GM19193 (cell line): ENCODE data around the gene PDGFRB.

Experiments used
- POLR2A ChIP-seq: IDR thresholded peaks from 4 replicates; pipeline ENCODE4 v1.6.1; 2011; ENCODE audit not compliant: insufficient read depth, insufficient read length; ENCODE audit errors: extremely low read depth

PDGFRB gene

DNA sequence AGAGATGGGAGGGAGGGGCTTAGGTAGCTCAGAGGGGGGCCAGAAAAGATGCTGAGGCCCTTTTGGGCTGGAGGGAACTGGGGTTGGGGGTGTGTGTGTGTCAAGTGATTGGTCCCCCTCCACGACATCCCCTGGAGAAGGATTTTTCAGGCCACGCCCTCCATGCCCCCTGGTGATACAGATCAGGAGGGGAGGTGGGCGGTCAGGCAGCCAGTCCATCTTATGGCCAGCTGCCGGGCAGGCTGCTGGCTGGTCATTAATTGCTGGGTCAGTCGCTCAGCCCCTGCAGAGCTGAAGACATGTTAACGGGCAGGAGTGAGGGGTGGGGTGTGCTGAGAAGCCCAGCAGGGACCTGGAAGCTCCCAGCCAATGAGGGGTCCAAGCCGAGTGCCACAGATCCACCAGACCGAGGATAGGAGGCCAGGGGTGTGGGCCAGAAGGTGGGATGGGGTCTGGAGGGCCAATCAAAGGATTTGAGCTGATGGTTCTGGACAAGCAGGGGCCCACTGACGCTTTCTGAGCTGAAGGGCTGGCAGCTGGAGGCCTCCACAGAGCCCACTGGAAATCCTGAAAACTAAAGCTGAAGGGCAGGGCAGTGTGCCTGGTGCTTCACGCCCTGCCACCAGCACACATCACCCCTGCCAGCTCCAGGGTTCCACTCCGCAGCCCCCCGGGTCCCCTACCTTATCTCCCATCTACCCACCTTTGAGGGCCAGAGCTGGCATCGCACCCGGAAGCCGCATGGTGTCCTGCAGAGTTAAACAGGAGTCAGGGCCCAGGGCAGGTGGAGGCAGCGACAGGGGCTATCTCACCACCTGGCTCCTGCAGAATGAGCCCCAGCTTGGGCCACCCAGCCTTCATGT, 19.1 kb downstream of the PDGFRB start:
- TF ChIP-seq POLR2A, result no peak

DNA sequence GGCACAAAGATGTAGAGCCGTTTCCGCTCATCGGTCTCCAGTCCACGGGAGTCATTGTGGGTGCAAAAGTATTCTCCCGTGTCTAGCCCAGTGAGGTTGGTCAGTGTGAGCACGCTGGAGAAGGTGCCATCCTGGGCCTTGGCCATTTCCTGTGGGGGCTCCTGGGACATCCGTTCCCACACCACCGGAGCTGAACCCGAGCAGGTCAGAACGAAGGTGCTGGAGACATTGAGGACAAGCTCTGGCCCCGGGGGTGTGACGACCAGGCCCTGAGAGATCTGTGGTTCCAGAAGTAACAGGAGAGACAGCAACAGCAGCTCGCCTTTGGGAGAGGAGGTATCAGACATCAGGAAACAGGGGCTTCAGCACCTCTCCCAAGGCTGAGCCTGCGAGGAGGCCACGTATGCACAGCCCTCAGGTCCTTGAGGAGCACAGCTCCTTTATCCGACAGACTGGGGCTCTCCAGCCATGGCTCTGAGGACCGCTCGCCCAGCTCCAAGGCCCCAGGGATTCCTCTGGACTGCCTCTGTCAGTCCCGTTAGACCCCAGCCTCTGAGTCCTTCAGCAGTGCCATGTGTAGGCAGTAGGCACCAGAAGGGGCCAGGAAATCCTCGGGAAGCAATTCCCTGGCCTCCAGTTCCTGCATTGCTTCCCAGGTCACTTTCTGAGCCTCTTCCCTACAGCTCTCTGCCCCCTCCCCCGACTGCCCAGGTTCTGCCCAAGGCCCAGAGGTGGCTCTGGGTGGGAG, 19.9 kb downstream of the PDGFRB start:
- TF ChIP-seq POLR2A, result no peak

DNA sequence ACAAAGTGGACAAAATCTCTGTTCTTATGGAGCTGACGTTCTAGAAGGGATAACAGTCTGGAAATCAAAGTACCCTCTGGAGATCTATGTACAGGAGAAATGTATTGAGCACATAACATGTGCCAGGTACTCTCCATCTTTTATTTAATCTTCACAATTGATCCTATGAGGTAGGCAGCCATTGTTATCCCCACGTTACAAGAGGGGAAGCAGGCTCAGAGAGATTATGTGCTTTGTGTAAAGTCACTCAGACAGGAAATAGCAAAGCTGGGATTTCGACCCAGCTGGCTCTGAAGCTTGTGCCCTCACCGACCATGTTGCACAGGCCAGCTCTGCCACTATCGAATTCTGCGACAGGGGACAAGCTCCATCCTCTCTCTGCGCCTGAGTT, 21.5 kb downstream of the PDGFRB start:
- TF ChIP-seq POLR2A, result no peak

DNA sequence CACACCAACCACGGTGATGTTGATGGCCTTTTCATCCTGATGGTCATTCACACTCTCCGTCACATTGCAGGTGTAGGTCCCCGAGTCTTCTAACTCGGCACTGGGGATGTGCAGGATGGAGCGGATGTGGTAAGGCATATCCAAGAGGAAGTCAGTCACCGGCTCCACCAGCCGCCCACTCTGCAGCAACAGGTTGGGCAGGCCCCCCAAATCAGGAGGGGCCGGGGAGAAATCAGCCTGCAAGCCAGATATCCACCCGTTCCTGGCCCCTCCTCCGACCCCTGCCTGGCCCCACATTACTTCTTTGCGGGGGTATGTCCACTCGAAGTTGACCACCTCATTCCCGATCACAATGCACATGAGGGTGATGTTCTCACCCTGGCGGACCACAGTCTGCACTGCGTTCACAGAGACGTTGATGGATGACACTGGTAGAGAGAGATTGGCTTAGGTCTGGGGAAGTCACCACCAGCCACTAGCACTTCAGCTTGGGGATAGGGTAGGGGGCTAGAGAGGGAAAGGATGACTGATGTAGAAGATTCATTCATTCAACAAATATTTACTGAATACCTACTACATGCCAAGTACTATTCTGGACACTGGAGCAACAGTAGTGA, 22.0 kb downstream of the PDGFRB start:
- TF ChIP-seq POLR2A, result no peak

DNA sequence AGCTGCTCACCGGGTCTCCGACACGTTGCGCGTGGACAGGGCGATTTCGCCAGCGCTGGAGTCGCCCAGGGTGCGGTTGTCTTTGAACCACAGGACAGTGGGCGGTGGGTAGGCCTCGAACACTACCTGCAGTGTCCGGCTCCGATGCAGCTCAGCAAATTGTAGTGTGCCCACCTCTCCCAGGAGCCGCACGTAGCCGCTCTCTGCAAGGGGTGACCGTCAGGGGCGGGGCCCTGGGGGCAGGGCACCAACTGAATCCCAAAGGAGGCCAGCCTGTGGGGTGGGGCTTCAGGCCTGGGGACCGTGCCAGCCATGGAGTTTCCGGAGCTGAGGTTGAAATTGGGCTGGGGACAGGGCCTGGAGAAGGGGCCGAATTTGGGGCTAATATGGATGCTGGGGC, 22.9 kb downstream of the PDGFRB start:
- no peak for TF ChIP-seq POLR2A

DNA sequence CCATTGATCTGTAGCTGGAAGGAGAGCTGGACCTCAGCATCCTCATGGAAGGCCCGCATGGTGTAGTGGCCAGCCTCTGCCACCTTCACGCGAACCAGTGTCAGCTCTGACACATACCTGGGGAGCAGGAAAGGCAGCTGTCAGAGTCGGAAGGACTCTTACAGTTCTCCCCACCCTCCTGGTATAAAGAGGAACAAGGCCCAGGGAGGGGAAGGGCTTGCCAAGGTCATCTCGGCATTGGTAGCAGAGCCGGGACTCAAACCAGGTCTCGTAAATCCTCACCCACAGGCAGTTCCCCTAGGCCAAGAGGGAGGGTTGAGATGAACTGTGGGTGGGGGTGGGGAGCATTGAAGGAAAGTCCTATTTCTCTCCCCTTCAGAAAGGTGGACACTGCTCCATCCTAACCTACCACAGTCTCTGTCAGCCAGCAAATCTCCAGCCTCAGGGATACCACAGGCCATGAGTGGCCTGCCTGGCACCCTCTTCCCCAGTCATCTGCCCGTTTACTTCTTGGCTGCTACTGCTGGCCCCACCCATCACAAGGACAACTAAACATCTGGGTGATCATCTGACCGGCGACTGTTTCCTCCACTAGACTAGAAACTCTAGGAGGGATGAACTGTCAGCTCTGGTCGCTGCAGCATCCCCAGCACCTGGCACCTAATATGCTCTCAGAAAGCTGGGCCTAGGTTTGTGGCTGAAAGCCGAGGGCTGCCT, 23.5 kb downstream of the PDGFRB start:
- no peak for TF ChIP-seq POLR2A

DNA sequence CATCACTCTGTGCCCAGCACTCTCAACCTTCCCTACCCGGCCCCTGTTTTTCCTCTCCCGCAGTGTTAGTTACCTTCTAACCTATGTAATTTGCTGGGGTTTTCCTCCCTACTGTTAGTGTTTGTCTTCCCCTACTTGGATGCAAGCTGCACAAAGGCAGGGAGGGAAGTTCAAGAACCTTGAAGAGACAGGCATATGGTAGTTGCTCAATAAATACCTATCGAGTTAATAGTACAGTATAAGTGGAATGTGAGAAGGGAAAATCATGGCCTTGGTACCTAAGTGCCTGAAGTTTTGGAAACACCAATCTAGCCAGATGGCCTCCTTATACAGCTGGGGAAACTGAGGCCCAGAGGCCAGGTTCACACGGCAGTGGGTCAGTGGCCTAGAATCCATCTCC, 24.2 kb downstream of the PDGFRB start:
- no peak for TF ChIP-seq POLR2A

DNA sequence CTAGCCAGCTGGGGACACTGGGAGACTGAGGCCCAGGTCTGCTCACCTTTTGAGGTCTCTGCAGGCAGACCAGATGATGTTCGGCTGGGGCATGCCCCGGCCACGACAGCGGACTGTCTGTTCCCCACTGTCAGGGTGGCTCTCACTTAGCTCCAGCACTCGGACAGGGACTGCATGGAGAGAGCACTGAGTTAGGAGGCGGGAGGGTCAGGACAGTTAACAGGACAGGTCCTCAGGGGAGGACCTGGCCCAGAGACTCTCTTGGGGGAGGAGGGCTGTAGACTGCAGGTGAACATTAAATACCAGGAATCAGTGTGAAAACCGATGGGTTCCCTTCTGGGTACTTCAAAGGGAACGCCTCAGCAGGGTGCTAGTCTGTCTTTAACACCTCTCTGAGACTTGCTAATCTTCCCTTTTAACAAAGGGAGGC, 25.1 kb downstream of the PDGFRB start:
- no peak for TF ChIP-seq POLR2A

DNA sequence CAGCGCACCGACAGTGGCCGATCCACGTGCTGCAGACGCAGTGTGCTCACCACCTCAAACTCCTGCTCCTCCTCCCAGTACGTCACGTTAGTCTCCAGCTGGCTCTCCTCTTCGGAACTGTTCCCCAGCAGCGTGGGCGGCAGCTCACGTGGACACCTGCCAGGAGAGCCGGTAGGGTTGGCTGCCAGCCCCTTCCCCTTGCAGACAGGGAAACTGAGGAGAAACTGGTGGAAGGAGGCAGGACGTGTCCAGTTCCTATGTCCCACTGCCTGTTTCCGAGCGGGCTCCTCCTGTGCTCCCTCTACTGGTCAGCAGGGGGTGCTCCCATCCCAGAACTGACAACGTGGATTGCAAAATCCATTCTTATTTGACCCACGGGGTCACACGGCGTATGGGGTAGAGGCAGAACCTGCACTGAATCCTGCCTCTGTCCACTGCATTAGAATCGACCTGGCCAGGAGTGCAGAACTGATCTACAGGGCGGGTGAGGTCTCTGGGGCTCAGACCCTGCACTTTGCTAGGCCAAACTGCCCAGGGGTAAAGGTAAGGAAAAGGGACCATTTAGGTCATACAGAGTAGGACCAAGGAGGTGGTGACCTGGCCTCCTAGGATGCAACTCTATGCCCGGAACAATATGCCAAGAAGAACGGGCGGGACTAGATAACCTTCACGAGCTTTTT, 25.7 kb downstream of the PDGFRB start:
- no peak for TF ChIP-seq POLR2A

DNA sequence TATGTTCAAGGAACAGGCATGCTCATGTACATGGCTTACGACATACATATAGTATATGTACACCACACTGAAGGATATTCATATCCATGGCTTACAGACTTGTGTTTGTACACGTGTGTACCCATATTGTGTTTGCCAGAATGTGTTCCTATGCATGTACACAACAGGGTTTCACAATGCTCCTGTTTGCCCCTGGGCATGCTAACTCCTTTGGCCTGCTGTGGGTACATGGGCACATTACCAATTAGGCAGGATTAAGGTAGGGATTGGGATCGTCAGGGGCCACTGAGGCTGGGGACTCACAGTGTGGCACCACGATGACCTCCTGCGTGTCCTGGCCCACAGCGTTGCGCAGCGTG, 26.2 kb downstream of the PDGFRB start:
- TF ChIP-seq POLR2A, result no peak

DNA sequence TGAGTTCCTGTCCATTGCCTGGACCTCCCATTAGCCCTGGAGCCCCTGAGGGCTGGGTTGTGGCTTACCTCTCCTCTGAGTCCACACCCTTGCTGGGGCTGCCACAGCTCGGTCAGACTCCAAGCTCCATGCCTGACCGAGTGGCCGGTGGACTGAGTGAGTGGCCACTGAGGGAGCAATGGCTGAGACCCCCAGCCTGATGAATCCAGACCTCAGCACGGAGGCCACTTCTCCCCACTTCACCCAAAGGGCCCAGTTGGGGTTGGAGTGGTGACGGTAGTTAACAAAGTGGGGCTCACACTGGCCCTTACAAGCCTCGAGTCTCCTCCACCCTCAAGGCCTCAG, 28.8 kb downstream of the PDGFRB start:
- TF ChIP-seq POLR2A, result no peak

DNA sequence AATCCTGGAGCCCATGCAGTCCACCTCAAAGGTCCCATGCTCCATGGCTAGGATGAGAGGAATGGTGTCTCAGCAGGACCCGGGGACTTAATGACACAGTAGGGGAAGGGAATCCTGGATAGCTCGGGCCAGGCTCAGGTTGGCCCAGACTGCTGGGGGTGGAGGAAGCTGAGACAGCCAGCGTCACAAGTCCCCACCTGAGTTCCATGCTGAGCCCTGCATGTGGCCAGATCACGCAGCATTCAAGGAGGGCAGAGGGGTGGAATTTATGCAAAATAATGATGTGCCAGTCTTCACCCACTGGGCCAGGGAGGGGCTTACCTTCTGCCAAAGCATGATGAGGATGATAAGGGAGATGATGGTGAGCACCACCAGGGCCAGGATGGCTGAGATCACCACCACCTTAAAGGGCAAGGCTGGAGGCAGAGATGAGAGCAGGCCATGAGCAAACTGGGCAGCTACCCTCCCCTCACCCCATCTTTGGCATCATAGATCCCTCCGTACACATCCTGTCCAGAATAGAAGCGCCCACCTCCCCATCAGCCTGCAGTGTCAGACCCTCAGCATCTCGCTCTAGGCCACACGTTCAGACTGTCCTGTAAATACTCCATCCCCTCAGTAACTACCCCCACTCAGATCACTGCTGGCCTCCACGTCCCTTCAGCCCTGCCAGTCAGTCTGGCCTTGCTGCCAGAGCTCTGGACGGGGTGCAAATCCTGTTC, 29.3 kb downstream of the PDGFRB start:
- TF ChIP-seq POLR2A, result no peak

DNA sequence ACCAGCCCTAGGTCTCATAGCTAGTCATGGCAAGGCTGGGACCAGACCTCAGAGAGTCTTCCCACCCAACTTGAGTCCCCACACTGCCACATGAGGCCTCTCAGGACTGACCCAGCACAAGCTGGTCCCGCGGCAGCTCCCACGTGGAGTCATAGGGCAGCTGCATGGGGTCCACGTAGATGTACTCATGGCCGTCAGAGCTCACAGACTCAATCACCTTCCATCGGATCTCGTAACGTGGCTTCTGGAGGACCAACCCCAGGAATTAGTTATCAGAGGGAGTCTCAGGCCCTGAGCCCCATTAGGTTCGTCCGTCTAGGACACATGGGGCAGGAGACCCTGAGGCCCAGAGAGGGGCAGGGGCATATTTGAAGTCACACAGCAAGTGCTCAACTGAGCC, 30.3 kb downstream of the PDGFRB start:
- no peak for TF ChIP-seq POLR2A

DNA sequence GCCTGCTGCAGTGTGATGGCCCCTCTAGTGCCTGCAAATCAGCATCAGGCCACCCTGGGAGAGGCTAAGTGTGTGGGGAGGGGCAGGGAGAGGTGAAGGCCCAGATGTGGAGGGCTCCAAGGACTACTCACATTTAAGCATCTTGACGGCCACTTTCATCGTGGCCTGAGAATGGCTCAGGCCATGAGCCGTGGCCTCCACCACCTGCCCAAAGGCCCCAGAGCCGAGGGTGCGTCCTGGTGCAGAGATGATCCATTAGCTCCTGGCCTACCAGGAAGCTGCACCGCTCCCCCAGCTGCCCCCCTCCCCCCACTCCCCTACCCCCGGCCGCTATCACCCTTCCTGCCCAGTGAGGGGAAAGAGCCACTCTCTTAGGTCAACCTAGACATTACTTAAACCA, 31.0 kb downstream of the PDGFRB start:
- TF ChIP-seq POLR2A, result no peak
